Fibroblast of peridontal ligament (primary cell): ENCODE data around the gene SLC24A3.

Source experiments
- DNase-seq: peaks from one replicate; pipeline ENCODE4 v3.0.0-alpha.2; 2010; ENCODE audit errors: extremely low read depth

SLC24A3 gene

GRCh38 chr20:19341348-19342053, 129.1 kb downstream of the SLC24A3 start:
- DNase-seq: no peak

GRCh38 chr20:19344341-19344740, 131.9 kb downstream of the SLC24A3 start:
- DNase-seq: no peak

GRCh38 chr20:19347943-19348456, 135.6 kb downstream of the SLC24A3 start:
- DNase-seq: no peak

GRCh38 chr20:19348582-19348981, 136.1 kb downstream of the SLC24A3 start:
- no peak for DNase-seq

GRCh38 chr20:19349879-19350278, 137.4 kb downstream of the SLC24A3 start:
- no peak for DNase-seq

- DNase-seq: no peak
Observed at GRCh38 chr20:19351542-19351941, 139.1 kb downstream of the SLC24A3 start.

GRCh38 chr20:19354950-19355349, 142.5 kb downstream of the SLC24A3 start:
- no peak for DNase-seq

GRCh38 chr20:19361790-19362189, 149.3 kb downstream of the SLC24A3 start:
- no peak for DNase-seq

GRCh38 chr20:19363476-19363875, 151.0 kb downstream of the SLC24A3 start:
- DNase-seq: no peak

- no peak for DNase-seq
Observed at GRCh38 chr20:19367591-19367990, 155.1 kb downstream of the SLC24A3 start.

- DNase-seq: no peak
Observed at GRCh38 chr20:19368351-19368750, 155.9 kb downstream of the SLC24A3 start.

GRCh38 chr20:19370076-19371075, 157.9 kb downstream of the SLC24A3 start:
- no peak for DNase-seq

- no peak for DNase-seq
Observed at GRCh38 chr20:19371112-19371511, 158.7 kb downstream of the SLC24A3 start.

- no peak for DNase-seq
Observed at GRCh38 chr20:19374216-19374615, 161.8 kb downstream of the SLC24A3 start.

- DNase-seq: no peak
Observed at GRCh38 chr20:19375395-19375794, 163.0 kb downstream of the SLC24A3 start.

- DNase-seq: no peak
Observed at GRCh38 chr20:19375801-19376200, 163.4 kb downstream of the SLC24A3 start.

GRCh38 chr20:19376451-19377229, 164.2 kb downstream of the SLC24A3 start:
- DNase-seq: no peak

- DNase-seq: no peak
Observed at GRCh38 chr20:19378058-19378457, 165.6 kb downstream of the SLC24A3 start.

- DNase-seq: no peak
Observed at GRCh38 chr20:19380211-19380610, 167.8 kb downstream of the SLC24A3 start.

GRCh38 chr20:19381947-19382346, 169.5 kb downstream of the SLC24A3 start:
- DNase-seq: no peak

GRCh38 chr20:19382386-19383340, 170.2 kb downstream of the SLC24A3 start:
- DNase-seq: no peak
